GM19043 (cell line): ENCODE measurements around the gene ASCC3.

Experiments used
- ATAC-seq: cut with Tn5 transposase; IDR thresholded peaks from one replicate; pipeline ENCODE4 v1.9.1; 2021; ENCODE audit warnings: low read depth; ENCODE audit not compliant: unreplicated experiment

Gene ASCC3, protein sequence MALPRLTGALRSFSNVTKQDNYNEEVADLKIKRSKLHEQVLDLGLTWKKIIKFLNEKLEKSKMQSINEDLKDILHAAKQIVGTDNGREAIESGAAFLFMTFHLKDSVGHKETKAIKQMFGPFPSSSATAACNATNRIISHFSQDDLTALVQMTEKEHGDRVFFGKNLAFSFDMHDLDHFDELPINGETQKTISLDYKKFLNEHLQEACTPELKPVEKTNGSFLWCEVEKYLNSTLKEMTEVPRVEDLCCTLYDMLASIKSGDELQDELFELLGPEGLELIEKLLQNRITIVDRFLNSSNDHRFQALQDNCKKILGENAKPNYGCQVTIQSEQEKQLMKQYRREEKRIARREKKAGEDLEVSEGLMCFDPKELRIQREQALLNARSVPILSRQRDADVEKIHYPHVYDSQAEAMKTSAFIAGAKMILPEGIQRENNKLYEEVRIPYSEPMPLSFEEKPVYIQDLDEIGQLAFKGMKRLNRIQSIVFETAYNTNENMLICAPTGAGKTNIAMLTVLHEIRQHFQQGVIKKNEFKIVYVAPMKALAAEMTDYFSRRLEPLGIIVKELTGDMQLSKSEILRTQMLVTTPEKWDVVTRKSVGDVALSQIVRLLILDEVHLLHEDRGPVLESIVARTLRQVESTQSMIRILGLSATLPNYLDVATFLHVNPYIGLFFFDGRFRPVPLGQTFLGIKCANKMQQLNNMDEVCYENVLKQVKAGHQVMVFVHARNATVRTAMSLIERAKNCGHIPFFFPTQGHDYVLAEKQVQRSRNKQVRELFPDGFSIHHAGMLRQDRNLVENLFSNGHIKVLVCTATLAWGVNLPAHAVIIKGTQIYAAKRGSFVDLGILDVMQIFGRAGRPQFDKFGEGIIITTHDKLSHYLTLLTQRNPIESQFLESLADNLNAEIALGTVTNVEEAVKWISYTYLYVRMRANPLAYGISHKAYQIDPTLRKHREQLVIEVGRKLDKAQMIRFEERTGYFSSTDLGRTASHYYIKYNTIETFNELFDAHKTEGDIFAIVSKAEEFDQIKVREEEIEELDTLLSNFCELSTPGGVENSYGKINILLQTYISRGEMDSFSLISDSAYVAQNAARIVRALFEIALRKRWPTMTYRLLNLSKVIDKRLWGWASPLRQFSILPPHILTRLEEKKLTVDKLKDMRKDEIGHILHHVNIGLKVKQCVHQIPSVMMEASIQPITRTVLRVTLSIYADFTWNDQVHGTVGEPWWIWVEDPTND (N-terminal part only)

DNA sequence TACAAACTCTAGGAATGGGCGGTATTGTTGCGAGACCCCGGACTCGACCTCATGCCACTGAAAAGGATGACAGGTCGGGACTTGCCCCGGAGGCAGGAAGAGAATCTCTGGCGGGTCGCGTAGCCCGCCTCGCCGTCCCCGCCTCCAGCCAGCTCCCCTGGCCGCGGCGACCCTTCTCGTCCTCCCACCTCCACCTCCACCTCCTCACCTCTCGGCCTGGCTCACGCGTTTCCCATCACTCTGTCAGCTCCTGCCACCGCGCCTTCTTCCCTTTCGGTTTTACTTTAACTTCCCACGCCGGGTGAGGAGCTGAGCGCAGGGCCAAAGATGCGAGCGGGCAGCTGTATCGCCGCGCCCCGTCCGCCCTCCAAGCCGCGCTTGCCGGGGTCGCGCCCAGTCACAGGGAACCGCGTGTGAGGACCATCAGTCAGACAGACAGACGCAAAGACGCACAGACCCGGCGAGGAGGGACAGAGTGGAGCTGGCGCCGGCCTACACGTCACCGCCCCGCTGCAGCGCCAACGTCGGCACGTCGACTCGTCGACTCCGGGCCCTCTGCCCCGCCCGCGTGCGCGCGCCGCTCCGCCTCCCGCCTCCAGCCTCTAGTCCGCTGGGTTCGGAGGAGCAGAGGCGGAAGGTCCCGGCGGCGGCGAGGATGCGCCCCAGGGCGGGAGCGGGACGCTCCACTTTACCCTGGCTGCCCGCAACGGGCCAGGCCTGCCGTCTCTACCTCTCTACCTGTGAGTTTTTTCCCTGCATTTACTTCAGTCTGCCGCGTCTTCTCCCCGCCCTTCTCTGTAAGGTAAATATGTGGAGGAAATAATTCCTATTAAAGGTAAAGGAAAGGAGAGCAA, at the start of gene ASCC3:
Gene ASCC3, minus strand, starts transcription at position 477 of the 854 bp plus-strand sequence. CDS start 13,332 bp downstream, outside the sequence.
- ATAC-seq, result peak; percentile 95

DNA sequence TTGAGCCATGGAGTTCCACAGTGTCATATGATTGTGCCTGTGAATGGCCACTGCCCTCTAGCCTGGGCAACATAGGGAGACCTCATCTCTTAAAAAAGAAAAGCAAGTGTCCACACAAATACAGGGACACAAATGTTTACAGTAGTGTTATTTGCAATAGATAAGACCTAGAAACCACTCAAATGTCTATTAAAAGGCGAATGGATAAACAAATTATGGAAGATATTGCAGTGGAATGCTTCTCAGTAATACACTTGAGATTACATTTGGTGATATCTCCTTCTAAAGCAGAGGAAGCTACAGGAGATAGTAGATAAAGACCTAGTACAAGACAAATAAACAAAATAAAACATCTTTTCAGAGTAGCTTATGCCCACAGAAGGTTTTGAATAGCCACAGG, 44.6 kb upstream of the ASCC3 start:
- no peak for ATAC-seq

DNA sequence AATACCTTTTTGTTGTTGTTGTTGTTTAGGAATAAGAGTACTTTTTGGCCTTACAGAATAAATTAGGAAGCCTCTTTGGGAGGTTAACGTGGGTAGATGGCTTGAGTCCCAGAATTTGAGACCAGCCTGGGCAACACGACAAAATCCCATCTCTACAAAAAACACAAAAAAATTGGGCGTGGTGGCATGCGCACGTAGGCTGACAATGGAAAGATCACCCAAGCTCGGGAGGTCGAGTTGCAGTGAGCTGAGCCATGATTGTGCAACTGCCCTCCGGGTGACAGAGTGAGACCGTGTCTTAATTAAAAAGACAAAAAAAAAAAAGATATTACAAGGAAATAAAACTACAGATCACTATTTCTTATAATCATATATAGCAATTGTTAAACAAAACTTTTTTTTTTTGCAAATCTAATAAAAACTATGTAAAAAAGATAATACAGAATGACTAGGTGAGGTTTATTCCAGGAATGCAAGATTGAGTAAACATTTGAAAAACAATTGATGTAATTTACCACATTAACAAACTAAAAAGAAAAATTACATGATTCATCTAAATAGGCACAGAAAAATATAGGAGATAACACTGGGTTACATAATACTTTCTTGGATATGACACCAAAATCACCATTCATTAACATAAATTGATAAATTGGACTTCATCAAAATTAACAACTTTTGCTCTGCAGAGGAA, 43.6 kb upstream of the ASCC3 start:
- no peak for ATAC-seq

DNA sequence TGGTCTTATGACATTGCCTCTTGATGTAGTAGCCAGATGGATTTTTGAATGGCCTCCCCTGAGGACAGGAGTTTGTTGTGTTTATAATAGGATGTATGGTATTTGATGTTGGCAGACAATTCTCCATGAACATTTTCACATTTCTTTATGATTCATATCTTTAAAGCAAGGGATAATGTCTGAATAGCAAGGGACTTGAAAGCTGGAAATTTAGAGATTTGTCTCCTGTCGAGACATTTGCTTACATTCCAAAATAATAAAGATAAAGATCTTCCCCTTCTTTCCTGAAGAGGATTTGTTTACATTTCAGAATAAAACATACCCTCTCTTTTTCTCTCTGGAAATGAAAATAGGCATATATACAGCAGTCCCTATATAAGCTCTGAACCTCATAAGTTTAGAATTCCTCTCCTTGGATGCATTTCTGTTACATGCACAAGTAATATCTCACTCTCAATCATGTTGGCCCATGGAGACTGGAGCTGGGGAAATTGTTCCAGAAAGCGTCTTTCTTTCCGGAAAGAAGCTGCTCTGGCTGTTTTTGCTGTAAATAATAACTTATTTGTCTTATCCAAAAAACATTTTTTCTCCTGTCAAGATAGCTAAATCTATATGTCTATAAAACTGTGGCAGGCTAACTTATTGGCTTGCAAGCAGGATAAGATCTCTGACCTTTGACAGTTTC, 42.5 kb upstream of the ASCC3 start:
- no peak for ATAC-seq

DNA sequence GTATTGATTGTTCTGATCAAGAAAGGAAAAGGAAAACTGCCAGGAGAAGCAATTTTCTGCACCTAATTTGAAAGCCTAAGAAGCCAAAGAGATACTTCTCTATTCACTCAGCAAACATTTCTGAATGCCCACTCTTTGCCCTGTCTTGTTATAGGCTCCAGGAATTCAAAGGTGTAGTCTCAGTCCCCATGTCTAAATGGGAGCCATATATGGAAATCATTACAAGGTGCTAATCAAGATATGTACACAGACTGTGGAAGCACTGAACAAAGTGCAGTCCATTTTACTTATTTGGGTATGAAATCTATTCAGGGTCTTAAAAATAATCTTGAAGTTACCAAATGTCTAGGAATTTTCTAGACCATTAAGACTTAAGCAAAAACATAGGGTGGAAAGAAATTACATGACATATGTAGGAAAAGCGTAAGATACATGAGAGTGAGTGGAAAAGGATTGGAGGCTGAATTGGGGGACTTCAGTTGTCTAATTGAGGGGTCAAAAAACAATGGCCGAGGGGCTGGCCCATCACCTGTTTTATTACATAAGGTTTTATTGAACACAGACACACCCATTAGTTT, 39.0 kb upstream of the ASCC3 start:
- no peak for ATAC-seq

DNA sequence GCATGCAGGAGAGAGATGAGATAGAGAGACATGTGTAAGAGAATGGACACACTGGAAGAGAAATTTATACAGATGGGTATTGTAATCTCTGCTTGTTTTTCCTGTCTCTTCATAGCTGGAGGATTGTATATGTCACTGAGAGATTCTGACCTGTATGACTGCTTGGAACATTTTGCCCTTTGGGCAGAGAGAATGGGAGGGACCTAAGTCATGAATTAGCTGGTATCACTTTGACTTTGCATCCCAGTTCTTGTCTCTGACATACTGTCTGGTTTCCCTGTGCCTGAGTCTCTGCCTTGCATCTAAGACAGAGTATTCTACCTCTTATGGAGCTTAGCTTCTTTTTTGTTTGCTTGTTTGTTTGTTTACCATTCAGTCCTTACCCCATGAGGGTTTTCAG, 37.0 kb upstream of the ASCC3 start:
- no peak for ATAC-seq

DNA sequence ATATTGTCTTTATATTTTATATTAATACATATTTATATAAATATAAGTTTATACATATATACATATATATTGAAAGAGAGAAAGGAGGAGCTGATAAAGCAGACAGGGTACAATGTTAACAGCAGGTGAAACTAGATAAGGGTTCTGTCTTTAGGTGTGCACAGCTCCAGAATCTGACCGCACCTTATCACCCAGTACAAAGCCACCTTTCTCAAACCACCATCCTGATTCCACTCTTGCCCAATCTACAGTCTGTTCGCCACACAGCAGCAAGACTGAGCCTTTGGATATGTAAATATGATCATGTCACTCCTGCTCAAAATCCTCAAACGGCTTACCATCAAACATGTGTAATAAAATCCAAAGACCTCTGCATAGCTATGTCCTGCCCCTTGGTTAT, 34.7 kb upstream of the ASCC3 start:
- ATAC-seq, result no peak

DNA sequence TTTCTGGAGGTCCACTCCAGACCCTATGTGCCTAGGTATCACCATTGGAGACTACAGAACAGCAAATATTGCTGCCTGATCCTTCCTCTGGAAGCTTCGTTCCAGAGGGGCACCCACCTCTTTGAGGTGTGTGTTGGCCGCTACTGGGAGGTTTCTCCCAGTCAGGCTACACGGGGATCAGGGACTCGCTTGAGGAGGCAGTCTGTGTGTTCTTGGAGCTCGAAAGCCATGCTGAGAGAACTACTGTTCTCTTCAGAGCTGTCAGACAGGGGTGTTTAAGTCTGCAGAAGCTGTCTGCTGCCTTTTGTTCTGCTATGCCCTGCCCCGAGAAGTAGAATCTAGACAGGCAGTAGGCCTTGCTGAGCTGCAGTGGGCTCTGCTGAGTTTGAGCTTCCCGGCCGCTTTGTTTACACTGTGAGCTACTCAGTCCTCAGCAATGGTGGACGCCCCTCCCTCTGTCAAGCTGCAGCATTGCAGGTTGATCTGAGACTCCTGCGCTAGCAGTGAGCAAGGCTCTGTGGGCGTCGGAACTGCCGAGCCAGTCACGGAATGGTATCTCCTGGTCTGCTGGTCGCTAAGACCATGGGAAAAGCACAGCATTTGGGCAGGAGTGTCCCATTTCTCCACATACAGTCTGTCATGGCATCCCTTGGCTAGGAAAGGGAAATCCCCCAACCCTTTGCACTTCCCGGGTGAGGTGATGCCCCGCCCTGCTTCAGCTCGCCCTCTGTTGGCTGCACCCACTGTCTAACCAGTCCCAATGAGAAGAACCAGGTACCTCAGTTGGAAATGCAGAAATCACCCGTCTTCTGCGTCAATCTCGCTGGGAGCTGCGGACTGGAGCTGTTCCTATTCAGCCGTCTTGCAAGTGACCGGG, 32.5 kb upstream of the ASCC3 start:
- no peak for ATAC-seq

DNA sequence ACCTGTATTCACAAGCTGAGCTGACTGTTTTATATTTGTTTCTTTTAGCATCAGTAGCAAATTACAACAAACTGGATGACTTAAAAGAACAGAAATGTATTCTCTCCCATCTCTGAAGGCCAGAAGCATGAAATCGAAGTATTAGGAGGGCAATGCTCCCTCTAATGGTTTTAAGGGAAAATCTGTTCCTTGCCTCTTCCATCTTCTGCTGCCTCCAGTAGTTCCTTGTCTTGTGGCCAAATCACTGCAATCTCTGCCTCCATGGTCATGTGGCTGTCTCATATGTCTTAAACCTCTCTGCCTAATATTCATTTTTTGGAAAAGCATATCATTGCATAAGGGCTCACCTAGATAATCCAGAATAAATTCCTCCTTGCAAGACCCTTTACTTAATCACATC, 25.2 kb upstream of the ASCC3 start:
- no peak for ATAC-seq

DNA sequence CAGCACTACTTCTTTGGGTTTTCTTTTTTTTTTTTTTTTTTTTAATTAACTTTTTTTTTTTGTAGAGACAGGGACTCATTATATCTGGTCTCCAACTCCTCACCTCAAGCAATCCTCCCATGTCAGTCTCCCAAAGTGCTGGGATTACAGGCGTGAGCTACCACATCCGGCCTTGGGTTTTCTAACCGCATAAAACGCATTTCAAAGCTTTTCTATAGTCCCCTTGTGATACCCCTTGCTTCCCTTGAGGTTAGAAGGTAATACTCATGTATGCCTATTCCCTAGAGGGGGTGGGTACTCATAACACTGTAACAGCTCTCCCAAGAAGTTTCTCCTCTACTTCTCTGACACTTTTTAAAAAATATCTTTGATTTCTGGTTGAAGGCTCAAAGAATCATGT, 23.9 kb upstream of the ASCC3 start:
- no peak for ATAC-seq

DNA sequence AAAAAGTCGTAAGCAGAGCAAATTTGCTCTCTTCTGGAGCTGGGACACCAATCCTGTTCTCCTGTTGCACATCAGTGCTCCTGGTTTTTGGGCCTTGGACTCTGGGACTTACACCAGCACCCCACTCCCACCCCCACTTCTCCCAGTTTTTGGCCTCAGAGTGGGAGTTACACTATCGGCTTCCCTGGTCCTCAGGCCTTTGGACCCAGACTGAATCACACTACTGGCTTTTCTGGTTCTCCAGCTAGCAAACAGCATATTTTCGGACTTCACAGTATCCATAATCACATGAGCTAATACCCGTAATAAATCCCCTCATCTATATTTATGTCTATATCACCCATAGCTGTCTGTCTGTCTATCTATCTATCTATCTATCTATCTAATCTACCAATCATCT, 23.2 kb upstream of the ASCC3 start:
- no peak for ATAC-seq

DNA sequence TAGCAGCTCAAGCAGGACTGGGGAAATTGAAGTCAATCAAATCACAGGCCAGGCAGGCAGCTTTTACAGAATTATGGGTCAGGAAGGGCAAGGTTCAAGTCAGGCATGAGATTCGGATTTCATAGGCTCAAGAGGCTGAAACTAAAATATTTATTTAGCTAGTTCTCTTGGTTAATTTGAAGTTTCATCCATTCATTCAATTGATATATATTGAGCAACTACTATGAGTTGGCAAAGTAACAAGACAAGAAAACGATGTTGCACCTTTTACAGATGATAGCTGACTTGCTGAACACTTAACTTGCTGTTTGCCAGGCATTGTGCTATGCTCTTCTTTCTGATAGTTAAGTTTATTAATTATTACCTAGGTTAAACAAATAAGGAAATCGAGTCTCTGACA, 20.5 kb upstream of the ASCC3 start:
- no peak for ATAC-seq

DNA sequence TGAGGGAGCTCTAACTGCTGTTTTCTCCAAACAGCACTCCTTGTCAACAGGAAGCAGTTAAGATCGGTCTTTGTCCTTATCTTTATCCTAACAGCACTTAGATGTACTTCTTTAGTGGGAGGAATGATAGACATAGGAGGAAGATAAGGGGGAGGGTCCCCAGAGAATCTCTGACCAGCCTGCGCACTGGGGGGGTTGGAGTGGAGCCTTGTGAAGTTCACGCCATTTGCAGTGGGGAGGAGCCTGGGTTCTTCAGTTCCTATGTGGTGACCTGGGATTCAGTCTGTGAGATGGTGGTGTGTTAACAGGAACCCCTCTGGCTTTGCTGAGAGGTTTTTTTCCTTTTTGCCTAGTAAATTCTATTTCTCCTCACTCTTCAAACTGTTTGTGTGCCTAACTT, 18.1 kb upstream of the ASCC3 start:
- ATAC-seq, result no peak

DNA sequence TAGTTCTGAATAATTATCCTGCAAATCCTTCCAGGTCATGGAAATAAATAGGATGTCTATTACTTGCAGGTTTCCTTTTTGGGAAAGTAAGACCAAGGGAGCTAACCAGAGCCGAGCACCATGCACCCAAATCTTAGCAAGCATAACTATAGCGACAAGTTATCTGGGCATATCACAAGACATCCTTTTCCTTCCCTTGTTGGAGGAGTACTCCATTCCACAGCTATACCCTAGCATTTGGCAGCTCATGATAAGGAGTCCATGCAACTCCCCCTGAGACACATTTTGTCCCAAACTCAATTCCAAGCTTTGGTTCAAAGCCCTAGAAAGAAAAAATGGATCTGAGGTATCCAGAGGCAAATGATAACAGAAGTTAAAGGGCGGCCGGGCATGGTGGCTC, 16.5 kb upstream of the ASCC3 start:
- no peak for ATAC-seq

DNA sequence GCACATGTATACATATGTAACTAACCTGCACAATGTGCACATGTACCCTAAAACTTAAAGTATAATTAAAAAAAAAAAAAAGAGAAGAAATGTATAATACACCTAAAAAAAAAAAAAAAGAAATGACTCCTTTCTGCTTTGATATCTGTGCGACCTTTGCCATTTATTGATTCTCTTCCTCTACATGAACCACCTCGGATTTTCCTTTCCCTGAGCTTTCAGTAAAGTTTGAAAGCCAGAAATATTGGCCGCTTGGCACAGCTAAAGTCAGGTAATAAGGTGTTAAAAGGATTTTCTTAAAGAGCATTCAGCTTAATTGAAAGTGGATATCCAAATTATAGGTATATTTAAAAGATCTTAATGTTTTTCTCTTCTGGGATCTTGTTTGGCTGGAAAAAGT, 12.6 kb upstream of the ASCC3 start:
- ATAC-seq, result no peak

DNA sequence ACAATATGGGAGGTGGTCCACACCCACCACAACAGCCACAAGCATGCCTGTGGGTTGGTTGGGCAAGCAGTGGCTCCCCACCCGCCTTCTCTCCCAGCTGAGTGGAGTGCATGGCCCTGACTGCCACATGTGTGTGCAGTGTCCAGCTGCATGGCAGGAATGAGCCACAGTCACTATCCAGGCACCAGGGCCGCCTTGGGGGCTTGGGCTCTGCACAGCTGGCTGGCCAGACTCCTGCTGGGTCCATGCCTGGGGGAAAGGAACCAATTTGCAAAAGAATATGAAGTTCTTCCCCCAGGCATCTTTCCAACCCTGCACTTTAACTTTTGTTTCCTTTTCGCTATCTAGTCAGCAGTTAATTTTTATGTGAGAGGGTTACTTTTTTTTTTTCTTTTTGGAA, 11.6 kb upstream of the ASCC3 start:
- no peak for ATAC-seq

DNA sequence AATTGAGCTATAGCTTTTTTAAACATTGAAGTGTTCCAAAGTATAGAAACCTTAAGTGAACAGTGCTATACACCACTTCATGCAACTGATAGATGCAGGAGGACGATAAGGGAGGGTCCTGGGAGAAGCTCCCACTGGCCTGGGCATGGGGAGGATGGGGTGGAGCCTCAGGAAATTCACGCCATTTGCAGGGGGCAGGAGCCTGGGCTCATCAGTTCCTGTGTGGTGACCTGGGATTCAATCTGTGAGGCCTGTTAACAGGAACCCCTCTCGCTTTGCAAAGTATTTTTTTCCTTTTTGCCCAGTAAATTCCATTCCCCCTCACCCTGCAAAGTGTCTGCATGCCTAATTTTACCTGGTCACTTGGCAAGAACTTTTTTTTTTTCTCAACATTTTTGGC, 11.0 kb upstream of the ASCC3 start:
- no peak for ATAC-seq

DNA sequence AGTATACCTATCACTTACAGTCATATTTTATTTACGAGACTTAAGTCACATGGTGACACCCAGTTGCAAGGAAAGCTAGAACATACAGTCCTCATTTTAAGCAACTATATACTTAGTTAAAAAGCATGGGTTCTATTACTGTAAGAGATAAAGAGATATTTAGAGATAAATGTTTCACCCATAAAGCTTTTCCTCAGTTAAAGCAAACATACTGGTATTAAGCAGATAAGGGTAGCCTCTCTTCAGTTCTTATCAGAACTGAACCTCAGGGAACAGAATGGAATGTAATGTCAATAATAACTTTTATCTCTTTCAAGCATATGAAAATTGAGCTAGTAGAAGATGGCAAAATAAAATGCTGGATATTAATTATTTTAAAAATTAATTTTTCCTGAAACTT, 9.9 kb upstream of the ASCC3 start:
- no peak for ATAC-seq
